GM12874 (cell line): ENCODE measurements around the gene AXDND1.

Source experiments
- TF ChIP-seq, protein P1 (sequence below): IDR thresholded peaks from 2 replicates; pipeline ENCODE4 v1.5.1; 2011; ENCODE audit warnings: low read depth, mild to moderate bottlenecking, control low read depth, low read length, moderate library complexity; ENCODE audit not compliant: insufficient read depth

AXDND1 gene

DNA sequence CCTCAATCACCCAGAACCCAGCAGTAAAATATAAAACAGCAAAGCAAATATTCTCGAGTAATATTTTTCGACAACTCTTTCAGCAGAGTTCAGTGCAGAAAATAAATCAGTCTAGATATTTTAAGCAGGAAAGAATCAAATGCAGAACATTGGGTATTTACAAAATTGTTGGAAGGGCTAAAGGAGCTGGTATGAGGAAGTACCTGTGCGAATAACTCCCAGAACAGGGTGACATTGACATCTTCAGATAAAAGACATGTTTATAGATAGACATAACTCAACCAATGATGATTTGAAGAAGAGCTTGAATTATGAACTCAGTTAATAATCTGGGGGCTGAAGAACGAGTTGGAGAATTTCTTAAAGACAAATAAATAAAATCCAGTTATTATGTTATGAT lies 6.4 kb downstream of the AXDND1 start:
- TF ChIP-seq, protein P1, sequence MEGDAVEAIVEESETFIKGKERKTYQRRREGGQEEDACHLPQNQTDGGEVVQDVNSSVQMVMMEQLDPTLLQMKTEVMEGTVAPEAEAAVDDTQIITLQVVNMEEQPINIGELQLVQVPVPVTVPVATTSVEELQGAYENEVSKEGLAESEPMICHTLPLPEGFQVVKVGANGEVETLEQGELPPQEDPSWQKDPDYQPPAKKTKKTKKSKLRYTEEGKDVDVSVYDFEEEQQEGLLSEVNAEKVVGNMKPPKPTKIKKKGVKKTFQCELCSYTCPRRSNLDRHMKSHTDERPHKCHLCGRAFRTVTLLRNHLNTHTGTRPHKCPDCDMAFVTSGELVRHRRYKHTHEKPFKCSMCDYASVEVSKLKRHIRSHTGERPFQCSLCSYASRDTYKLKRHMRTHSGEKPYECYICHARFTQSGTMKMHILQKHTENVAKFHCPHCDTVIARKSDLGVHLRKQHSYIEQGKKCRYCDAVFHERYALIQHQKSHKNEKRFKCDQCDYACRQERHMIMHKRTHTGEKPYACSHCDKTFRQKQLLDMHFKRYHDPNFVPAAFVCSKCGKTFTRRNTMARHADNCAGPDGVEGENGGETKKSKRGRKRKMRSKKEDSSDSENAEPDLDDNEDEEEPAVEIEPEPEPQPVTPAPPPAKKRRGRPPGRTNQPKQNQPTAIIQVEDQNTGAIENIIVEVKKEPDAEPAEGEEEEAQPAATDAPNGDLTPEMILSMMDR: no peak

DNA sequence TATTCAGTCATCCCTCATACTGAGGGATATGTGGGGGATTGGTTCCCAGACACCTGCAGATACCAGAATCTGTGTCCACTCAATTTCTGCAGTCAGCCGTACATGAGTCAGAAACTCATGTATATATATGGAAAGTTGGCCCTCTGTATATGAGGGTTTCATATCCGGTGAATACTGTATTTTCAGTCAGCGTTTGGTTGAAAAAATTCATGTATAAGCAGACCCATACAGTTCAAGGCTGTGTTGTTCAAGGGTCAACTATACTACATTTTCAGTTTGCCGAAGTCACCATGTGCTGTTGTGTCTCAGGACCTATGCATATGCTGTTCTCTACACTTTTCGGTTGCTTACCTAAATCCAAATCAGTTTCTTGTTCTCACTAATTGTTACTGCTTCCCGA lies 10.5 kb downstream of the AXDND1 start:
- TF ChIP-seq, protein P1: no peak

DNA sequence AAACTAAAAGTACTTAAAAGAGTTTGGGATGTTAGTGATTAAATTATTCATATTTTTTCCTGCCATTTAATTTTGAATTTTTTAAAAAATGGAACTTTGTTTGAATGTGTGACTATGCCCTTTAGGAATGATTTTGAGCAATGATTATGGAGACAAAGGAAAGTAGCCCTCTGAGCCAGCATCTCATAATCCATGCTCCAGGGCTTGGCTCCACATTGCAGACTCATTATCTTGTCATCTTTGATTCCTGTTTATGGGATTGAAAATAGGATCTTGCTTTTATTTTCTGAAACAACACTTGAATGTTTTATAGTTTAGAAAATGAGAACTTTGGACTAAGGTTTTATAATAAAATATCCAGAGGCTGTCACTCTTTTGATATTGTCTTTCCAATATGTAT lies 14.5 kb downstream of the AXDND1 start:
- TF ChIP-seq, protein P1: no peak

DNA sequence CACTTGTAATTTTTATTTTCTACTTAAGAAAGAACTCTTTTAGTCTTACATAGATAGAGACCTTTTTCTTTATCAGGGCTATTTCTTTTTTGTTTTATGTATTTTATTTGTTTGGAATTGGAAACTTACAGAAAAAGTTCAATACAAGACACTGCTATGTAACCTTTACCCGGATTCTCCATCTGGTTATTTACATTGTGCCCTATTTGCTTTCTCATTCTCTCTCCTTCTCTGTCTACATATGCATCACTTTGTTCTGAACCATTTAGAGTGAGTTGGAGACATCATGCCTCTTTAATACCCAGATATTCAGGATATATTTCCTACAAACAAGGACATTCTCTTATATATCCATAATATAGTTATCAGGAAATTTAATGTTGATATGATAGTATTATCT lies 18.3 kb downstream of the AXDND1 start:
- TF ChIP-seq, protein P1: no peak

DNA sequence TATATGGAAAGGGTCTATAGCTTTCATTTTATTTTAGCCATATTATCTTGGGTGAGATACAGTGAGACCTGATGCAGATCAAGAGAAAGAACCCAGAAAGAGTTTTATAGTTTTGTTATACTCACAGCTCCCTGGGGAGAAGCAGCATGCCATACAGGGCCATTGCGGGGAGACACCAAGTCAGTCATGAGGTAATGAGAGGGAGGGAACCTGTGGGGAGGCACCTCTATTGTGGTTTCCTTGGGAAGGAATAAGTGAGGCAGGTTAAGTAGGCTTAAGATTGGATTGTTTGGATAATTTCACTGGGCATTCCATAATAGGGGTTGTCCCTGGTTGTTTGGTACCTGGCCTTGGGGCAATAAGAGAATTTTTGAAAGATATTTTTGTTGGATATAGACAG lies 19.7 kb downstream of the AXDND1 start:
- TF ChIP-seq, protein P1: no peak

DNA sequence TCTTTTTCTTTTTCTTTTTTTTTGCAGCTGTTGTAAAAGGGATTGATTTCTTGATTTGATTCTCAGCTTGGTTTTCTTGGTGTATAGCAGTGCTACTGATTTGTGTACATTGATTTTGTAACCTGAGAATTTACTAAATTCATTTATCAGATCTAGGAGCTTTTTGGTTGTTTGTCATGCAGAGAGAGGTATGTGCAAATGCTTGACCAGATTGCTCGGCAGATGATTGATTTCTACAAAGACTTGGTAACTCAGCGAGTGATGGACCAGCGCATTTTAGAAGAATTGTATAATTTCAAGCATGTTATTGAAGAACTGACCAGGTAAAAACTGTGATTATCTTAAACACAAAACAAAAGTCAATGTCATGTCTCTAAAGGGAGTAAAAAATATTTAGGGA lies 27.9 kb downstream of the AXDND1 start:
- TF ChIP-seq, protein P1: no peak

DNA sequence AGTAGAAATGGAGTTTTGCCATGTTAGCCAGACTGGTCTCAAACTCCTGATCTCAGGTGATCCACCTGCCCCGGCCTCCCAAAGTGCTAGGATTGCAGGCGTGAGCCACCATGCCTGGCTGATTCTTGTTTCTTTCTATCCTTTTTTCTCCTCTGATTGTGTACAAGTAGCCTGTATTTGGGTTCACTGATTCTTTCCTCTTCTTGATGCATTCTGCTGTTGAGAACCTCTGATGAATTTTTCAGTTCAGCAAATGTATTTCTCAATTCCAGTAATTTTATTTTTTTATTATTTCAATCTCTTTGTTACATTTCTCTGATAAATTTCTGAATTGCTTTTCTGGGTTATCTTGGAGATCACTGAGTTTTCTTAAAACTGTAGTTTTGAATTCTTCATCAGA lies 58.8 kb downstream of the AXDND1 start:
- TF ChIP-seq, protein P1: no peak

DNA sequence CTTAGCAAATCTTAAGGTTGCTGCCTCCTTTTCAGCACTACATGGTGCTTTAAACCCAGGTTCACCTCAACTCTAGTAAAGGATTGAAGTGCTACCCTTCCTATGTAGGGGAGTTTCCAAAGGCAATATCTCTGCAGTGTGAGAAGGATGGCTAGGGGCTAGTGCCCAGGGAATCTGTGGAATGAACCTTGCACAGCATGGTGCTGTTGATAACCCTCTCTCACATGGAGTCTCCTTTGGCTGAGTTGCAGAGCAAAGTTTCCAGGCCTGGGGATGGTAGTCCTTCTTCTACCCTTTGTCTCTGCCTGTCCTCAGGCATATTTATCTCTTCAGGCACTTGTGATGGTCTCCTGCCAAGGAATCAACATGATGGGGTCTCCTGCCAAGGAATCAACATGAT lies 59.4 kb downstream of the AXDND1 start:
- TF ChIP-seq, protein P1: no peak
